Urothelium cell line (cell line): ENCODE results near the gene RGS7BP.
A peak's percentile ranks its signal among the peaks of the same experiment; 100 is the strongest.

ENCODE experiments used
- DNase-seq: peaks from one replicate; pipeline ENCODE4 v3.0.0; 2011; ENCODE audit warnings: low spot score, mixed read lengths
- FAIRE-seq: peaks from 2 replicates; lab custom pipeline; 2011; peaks lifted over from hg19 to GRCh38; lab: Jason Lieb, UNC

The RGS7BP gene

GRCh38 chr5:64628901-64629300 lies 123.1 kb downstream of the RGS7BP start:
- no peak for DNase-seq
- FAIRE-seq = no peak

GRCh38 chr5:64629841-64630240 lies 124.0 kb downstream of the RGS7BP start:
- DNase-seq (no peak), FAIRE-seq (no peak)

- FAIRE-seq (no peak), DNase-seq (no peak)
Observed at GRCh38 chr5:64632251-64632650, 126.4 kb downstream of the RGS7BP start.

GRCh38 chr5:64634997-64635686 lies 129.3 kb downstream of the RGS7BP start:
- peak; percentile 13 for DNase-seq
- no peak for FAIRE-seq

DNA sequence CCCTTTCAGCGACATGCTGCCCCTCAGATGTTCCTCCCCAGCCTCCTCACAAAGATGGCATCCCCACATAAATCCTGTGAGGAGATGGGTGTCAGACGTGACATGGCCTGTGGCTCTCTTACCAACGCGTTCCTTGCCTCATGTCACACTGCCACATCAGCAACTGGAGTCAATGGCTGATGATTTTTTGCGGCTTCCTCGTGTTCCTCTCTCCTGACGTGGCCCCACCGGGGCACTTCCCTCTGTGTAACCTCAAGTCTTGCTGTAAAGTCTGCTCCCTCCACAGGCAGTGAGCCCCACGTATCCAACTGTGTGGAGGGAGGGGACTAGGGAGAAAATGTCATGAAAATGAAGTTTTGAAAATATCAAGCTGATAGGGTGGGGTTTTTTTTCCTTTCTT lies 131.3 kb downstream of the RGS7BP start:
- DNase-seq (no peak), FAIRE-seq (no peak)

DNA sequence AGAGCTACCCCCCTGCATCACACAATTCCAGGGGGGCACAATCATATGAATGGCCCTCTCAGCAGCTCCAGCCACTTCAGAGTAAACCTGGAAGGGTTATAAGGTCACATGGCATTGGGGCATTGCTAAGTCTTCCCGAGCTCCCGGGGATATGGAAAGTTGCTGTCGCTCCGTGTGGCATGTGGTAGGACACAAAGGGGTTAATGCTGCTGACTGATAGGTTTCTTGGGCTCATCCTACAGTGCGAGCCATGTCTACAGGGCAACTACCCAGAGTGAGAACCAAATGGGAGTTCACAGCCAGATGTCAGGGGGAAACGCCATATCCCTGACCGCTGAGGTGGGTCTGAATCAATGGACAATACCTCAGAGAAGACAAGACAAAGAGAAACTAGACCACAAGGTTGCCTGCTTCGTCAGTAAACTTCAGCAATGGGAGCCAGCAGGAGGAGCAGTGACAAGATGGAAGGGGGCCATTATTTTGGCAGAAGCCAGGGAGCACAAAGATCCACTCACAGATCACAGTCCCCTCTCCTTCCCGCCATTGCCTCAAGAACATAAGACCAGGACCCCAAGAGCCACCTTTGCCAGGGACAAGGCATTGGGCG lies 132.1 kb downstream of the RGS7BP start:
- no peak for FAIRE-seq
- no peak for DNase-seq

DNA sequence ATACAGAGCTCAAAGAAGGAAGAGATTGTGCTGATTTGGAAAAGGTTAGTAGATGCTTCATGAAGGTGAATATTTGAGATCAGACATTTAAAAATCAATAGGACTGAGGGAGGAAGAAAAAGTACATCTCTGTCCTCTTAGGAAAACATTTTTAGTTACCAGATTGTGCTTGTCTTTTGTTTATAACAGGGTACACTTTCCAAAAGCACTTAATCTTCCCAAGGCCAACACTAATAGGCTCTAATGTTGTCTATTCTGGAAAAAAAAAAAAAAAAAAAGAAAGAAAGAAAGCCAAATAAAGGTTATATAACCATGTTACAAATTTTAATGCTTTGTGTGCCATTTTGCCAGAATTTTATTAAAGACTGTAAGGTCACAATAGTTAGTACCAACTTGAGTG lies 139.0 kb downstream of the RGS7BP start:
- DNase-seq = no peak
- no peak for FAIRE-seq

DNA sequence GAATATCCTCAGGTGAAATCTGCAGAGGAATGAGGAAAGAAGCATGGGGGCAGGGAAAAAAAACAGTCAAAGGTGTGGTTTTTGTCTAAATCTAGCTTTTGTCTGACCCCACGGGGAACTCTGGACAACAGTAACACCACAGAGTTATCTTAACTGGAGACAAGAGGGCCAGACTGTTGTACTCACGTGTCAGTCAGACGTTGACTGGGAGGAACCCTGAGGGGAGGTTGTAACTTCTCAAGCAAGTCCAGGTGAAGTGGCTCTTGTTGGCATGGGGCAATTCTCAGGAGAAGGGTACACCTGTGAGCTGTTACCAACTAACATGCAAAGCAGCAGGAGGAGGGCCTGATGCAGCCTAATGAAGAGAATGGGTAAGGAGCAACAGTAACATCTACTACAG lies 140.4 kb downstream of the RGS7BP start:
- no peak for FAIRE-seq
- DNase-seq = no peak

DNA sequence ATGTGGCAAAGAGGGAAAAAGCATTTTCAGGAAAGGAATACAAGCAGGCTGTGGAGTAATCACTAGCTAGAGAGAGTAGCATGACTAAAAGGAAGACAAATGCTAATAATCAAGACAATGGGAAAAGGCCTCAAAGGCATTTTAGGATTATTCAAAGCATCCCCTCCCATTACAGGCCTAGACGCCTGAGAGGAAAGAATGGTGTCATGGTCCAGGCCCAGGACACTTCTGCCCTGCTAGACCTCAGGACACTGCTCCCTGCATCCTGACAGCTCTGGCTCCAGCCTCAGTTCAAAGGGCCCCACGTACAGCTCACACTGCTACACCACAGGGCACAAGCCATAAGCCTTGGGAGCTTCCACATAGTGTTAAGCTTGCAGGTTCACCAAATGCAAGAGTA lies 143.7 kb downstream of the RGS7BP start:
- FAIRE-seq = no peak
- no peak for DNase-seq

- FAIRE-seq = no peak
- no peak for DNase-seq
Observed at GRCh38 chr5:64653766-64654560, 148.1 kb downstream of the RGS7BP start.

GRCh38 chr5:64654561-64654938 lies 148.7 kb downstream of the RGS7BP start:
- no peak for FAIRE-seq

GRCh38 chr5:64655596-64655995 lies 149.8 kb downstream of the RGS7BP start:
- DNase-seq (no peak), FAIRE-seq (no peak)

More at GRCh38 chr5:64654561-64654938, 148.7 kb downstream of the RGS7BP start:
- DNase-seq = no peak

- no peak for DNase-seq
- FAIRE-seq = no peak
Observed at GRCh38 chr5:64659289-64659688, 153.5 kb downstream of the RGS7BP start.
